Measurements from ENCODE around the gene L3MBTL2.

- no peak for TF ChIP-seq CTCF (IDR thresholded peaks at IDR 0.05)
- TF ChIP-seq POLR2A (IDR thresholded peaks at IDR 0.05), result no peak
Observed at GRCh38 chr22:41204992-41205900, at the start of gene L3MBTL2.

All from testis (tissue), 2 donors.